Measurements from ENCODE around the gene CCDC190. TPM values are rescaled to one million over a fixed set of nuclear protein-coding genes. Genes with fewer than 3 reads are reported as not detected.

CCDC190 gene
- total RNA-seq = not detected

- intact Hi-C loops (cut with DNase I; ENCODE audit: low total_unique reads) = no loop called here
- H3K27ac ChIP-seq = no peak within 1 kb of the TSS
- H3K36me3 ChIP-seq = no peaks in the 10 kb centered on the region
- H3K27me3 ChIP-seq = no peaks in the 10 kb centered on the region
- H3K4me1 ChIP-seq = no peaks in the 10 kb centered on the region
- TF ChIP-seq, protein P1, sequence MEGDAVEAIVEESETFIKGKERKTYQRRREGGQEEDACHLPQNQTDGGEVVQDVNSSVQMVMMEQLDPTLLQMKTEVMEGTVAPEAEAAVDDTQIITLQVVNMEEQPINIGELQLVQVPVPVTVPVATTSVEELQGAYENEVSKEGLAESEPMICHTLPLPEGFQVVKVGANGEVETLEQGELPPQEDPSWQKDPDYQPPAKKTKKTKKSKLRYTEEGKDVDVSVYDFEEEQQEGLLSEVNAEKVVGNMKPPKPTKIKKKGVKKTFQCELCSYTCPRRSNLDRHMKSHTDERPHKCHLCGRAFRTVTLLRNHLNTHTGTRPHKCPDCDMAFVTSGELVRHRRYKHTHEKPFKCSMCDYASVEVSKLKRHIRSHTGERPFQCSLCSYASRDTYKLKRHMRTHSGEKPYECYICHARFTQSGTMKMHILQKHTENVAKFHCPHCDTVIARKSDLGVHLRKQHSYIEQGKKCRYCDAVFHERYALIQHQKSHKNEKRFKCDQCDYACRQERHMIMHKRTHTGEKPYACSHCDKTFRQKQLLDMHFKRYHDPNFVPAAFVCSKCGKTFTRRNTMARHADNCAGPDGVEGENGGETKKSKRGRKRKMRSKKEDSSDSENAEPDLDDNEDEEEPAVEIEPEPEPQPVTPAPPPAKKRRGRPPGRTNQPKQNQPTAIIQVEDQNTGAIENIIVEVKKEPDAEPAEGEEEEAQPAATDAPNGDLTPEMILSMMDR (IDR thresholded peaks at IDR 0.05) = no peak
- no peak for DNase-seq (ENCODE audit: low spot score in 2 of 2)
- H3K4me3 ChIP-seq = no peak within 1 kb of the TSS
- H3K9me3 ChIP-seq = no peaks in the 10 kb centered on the region
Measured at GRCh38 chr1:162861101-162861500, at the start of gene CCDC190. CCDC190 (minus strand) TSS chr1:162861175; CDS start chr1:162859646, 1,529 bp downstream.

GRCh38 chr1:162910161-162910560 is 49.2 kb upstream of the CCDC190 start:
- intact Hi-C loops (cut with DNase I; ENCODE audit: low total_unique reads) = no loop called here
- Histone ChIP-seq H3K36me3 (no peaks in the 10 kb centered on the region), H3K27me3 (no peaks in the 10 kb centered on the region), H3K9me3 (peaks cover 7 to 9% of the 10 kb centered on the region in 2 donors), H3K27ac (no peak overlapping the region), H3K4me3 (no peak overlapping the region), H3K4me1 (no peaks in the 10 kb centered on the region)
- no peak for DNase-seq (ENCODE audit: low spot score in 2 of 2)
- no peak for TF ChIP-seq POLR2A (IDR thresholded peaks at IDR 0.05)
- no peak for TF ChIP-seq POLR2AphosphoS5 (IDR thresholded peaks at IDR 0.05)

GRCh38 chr1:162908780-162909179 is 47.8 kb upstream of the CCDC190 start:
- H3K27ac ChIP-seq = no peak overlapping the region
- intact Hi-C loops (cut with DNase I; ENCODE audit: low total_unique reads) = no loop called here

GRCh38 chr1:162908236-162908635 is 47.3 kb upstream of the CCDC190 start:
- H3K27ac ChIP-seq = no peak overlapping the region
- H3K9me3 ChIP-seq = peaks cover 7 to 9% of the 10 kb centered on the region in 2 donors
- TF ChIP-seq POLR2A (IDR thresholded peaks at IDR 0.05) = no peak
- TF ChIP-seq POLR2AphosphoS5 (IDR thresholded peaks at IDR 0.05) = no peak
- TF ChIP-seq, protein P1 (IDR thresholded peaks at IDR 0.05) = no peak
- no peaks in the 10 kb centered on the region for H3K27me3 ChIP-seq
- no peaks in the 10 kb centered on the region for H3K4me1 ChIP-seq
- no peak for DNase-seq (ENCODE audit: low spot score in 2 of 2)
- intact Hi-C loops (cut with DNase I; ENCODE audit: low total_unique reads) = no loop called here
- H3K4me3 ChIP-seq = no peak overlapping the region
- H3K36me3 ChIP-seq = no peaks in the 10 kb centered on the region

More at GRCh38 chr1:162908780-162909179, 47.8 kb upstream of the CCDC190 start:
- H3K4me1 ChIP-seq = no peaks in the 10 kb centered on the region
- no peak overlapping the region for H3K4me3 ChIP-seq
- H3K27me3 ChIP-seq = no peaks in the 10 kb centered on the region
- no peaks in the 10 kb centered on the region for H3K36me3 ChIP-seq
- TF ChIP-seq POLR2AphosphoS5 (IDR thresholded peaks at IDR 0.05) (no peak), POLR2A (IDR thresholded peaks at IDR 0.05) (no peak)
- TF ChIP-seq, protein P1 (IDR thresholded peaks at IDR 0.05) = no peak
- DNase-seq (ENCODE audit: low spot score in 2 of 2) = no peak
- peaks cover 7 to 9% of the 10 kb centered on the region in 2 donors for H3K9me3 ChIP-seq

- H3K4me1 ChIP-seq = no peaks in the 10 kb centered on the region
- H3K36me3 ChIP-seq = no peaks in the 10 kb centered on the region
- H3K27ac ChIP-seq = no peak overlapping the region
- intact Hi-C loops (cut with DNase I; ENCODE audit: low total_unique reads) = no loop called here
- H3K9me3 ChIP-seq = peaks cover 0 to under 1% of the 10 kb centered on the region in 2 donors
- H3K27me3 ChIP-seq = no peaks in the 10 kb centered on the region
- no peak overlapping the region for H3K4me3 ChIP-seq
- TF ChIP-seq, protein P1 (IDR thresholded peaks at IDR 0.05) = no peak
- no peak for TF ChIP-seq POLR2A (IDR thresholded peaks at IDR 0.05)
- no peak for DNase-seq (ENCODE audit: low spot score in 2 of 2)
Measured at GRCh38 chr1:162906485-162906884, 45.5 kb upstream of the CCDC190 start.

All from breast epithelium (tissue), 4 donors.